NB4 (cell line): ENCODE results near the gene CAMK4.

Source experiments
- DNase-seq: peaks from one replicate; pipeline ENCODE4 v3.0.0; 2010; ENCODE audit warnings: low read depth
- H3K4me3 ChIP-seq: one replicate; pipeline ENCODE4 v1.5.1; 2011; ENCODE audit warnings: mild to moderate bottlenecking, low read depth, low read length, moderate library complexity
- CTCF ChIP-seq: IDR thresholded peaks from one replicate; pipeline ENCODE4 v1.5.1; 2012; ENCODE audit warnings: low read depth, low read length
- MAX ChIP-seq: IDR thresholded peaks from 2 replicates; pipeline ENCODE4 v1.6.1; 2011; ENCODE audit warnings: low read depth, low read length
- MYC ChIP-seq: IDR thresholded peaks from 2 replicates; pipeline ENCODE4 v1.6.1; 2011; ENCODE audit warnings: low read depth, low read length
- POLR2A ChIP-seq: IDR thresholded peaks from 2 replicates; pipeline ENCODE4 v1.6.1; 2011; ENCODE audit warnings: mild to moderate bottlenecking; ENCODE audit not compliant: insufficient read length; ENCODE audit errors: extremely low read depth

Gene CAMK4

GRCh38 chr5:111478266-111478665, 254.1 kb downstream of the CAMK4 start:
- TF ChIP-seq MYC (no peak), CTCF (no peak), MAX (no peak), POLR2A (no peak)
- H3K4me3 ChIP-seq = no peak overlapping the region
- no peak for DNase-seq

GRCh38 chr5:111478898-111479297, 254.7 kb downstream of the CAMK4 start:
- DNase-seq = no peak
- TF ChIP-seq CTCF = no peak
- no peak for TF ChIP-seq MYC
- no peak for TF ChIP-seq POLR2A
- TF ChIP-seq MAX = no peak
- H3K4me3 ChIP-seq = no peak overlapping the region

GRCh38 chr5:111480346-111480745, 256.2 kb downstream of the CAMK4 start:
- H3K4me3 ChIP-seq = no peak overlapping the region
- no peak for TF ChIP-seq MYC
- no peak for TF ChIP-seq POLR2A
- TF ChIP-seq CTCF = no peak
- DNase-seq = no peak

GRCh38 chr5:111486055-111486454, 261.9 kb downstream of the CAMK4 start:
- TF ChIP-seq POLR2A = no peak
- no peak for TF ChIP-seq MYC
- TF ChIP-seq MAX = no peak
- no peak for TF ChIP-seq CTCF
- no peak overlapping the region for H3K4me3 ChIP-seq
- no peak for DNase-seq

- no peak for DNase-seq
- TF ChIP-seq CTCF (no peak), MAX (no peak), POLR2A (no peak), MYC (no peak)
- H3K4me3 ChIP-seq = no peak overlapping the region
These were observed 262.7 kb downstream of the CAMK4 start for GRCh38 chr5:111486926-111487325.

- no peak overlapping the region for H3K4me3 ChIP-seq
- no peak for DNase-seq
These were observed 264.2 kb downstream of the CAMK4 start for GRCh38 chr5:111488353-111488752.

More at GRCh38 chr5:111488353-111488752, 264.2 kb downstream of the CAMK4 start:
- TF ChIP-seq POLR2A = no peak
- no peak for TF ChIP-seq CTCF
- no peak for TF ChIP-seq MYC
- TF ChIP-seq MAX = no peak
